LNCAP (cell line): ENCODE results near the gene KRT13.

Experiments used
- CTCF ChIP-seq: fragments of 450-650 bp; IDR thresholded peaks from 2 replicates; pipeline ENCODE4 v1.5.1; 2017; ENCODE audit warnings: mild to moderate bottlenecking

KRT13 gene

GRCh38 chr17:41476866-41477815 lies 28.3 kb downstream of the KRT13 start:
- no peak for TF ChIP-seq CTCF

- TF ChIP-seq CTCF = no peak
Measured at GRCh38 chr17:41475421-41475820, 30.0 kb downstream of the KRT13 start.

- no peak for TF ChIP-seq CTCF
Measured at GRCh38 chr17:41474863-41475262, 30.5 kb downstream of the KRT13 start.

- TF ChIP-seq CTCF = no peak
Measured at GRCh38 chr17:41468346-41468745, 37.1 kb downstream of the KRT13 start.

GRCh38 chr17:41467561-41467960 lies 37.9 kb downstream of the KRT13 start:
- no peak for TF ChIP-seq CTCF

GRCh38 chr17:41466988-41467387 lies 38.4 kb downstream of the KRT13 start, which contains the start of gene KRT32:
Gene KRT32, minus strand, starts transcription at chr17:41467386. Its CDS starts 61 bp downstream, at chr17:41467325.
- no peak for TF ChIP-seq CTCF

GRCh38 chr17:41464682-41465081 lies 40.7 kb downstream of the KRT13 start:
- no peak for TF ChIP-seq CTCF
